ENCODE measurements around the gene NFE2L1. TPM values are rescaled to one million over a fixed set of nuclear protein-coding genes. Genes with fewer than 3 reads are reported as not detected.
A peak's percentile ranks its signal among the peaks of the same experiment; 100 is the strongest.

The NFE2L1 gene
- total RNA-seq, 1 experiment from 2014 or later = 161 TPM

- no peak overlapping the region for H3K4me2 ChIP-seq (ENCODE audit: insufficient read depth, insufficient read length, low read length)
- no peak overlapping the region for H2AK5ac ChIP-seq (ENCODE audit: insufficient read length, low read length)
- no peak overlapping the region for H3K27ac ChIP-seq (ENCODE audit: insufficient read length, low read depth, low read length)
- no peak overlapping the region for H4K5ac ChIP-seq (ENCODE audit: insufficient read length, low read depth, low read length)
- H4K20me1 ChIP-seq (ENCODE audit: control insufficient read depth, insufficient read depth, insufficient read length) = no peaks in the 10 kb centered on the region
- no peak overlapping the region for H3K4ac ChIP-seq (ENCODE audit: low read depth, low read length)
- TF ChIP-seq, protein P1, sequence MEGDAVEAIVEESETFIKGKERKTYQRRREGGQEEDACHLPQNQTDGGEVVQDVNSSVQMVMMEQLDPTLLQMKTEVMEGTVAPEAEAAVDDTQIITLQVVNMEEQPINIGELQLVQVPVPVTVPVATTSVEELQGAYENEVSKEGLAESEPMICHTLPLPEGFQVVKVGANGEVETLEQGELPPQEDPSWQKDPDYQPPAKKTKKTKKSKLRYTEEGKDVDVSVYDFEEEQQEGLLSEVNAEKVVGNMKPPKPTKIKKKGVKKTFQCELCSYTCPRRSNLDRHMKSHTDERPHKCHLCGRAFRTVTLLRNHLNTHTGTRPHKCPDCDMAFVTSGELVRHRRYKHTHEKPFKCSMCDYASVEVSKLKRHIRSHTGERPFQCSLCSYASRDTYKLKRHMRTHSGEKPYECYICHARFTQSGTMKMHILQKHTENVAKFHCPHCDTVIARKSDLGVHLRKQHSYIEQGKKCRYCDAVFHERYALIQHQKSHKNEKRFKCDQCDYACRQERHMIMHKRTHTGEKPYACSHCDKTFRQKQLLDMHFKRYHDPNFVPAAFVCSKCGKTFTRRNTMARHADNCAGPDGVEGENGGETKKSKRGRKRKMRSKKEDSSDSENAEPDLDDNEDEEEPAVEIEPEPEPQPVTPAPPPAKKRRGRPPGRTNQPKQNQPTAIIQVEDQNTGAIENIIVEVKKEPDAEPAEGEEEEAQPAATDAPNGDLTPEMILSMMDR (conservative IDR thresholded peaks at IDR 0.05) = peak; percentile 68
- Mint-ChIP-seq H3K36me3 (ENCODE audit: insufficient read depth in 1 of 3, low read depth in 3 of 3) (peaks cover 17 to 83% (median 63%) of the 10 kb centered on the region in 3 experiments), H3K9me3 (no peaks in the 10 kb centered on the region), H3K27me3 (ENCODE audit: low read depth) (no peaks in the 10 kb centered on the region; the same call in 1 of the 2 replicates), H3K4me3 (no peak overlapping the region), H3K27ac (peak overlapping the region in 2 of 3 experiments; percentile 70 to 80; a peak in 5 of 7 replicates), H3K4me1 (peaks cover 11 to 13% of the 10 kb centered on the region in 2 experiments)
- no peak overlapping the region for H3K9ac ChIP-seq (ENCODE audit: extremely low read depth, insufficient read length, low read length)
- H3K23ac ChIP-seq (ENCODE audit: insufficient read length, low read depth, low read length) = no peak overlapping the region
- H3K9me3 ChIP-seq (ENCODE audit: control insufficient read depth, low read depth, low read length) = no peaks in the 10 kb centered on the region
- WGBS (ENCODE audit: extremely low coverage, insufficient read length, low lambda C conversion rate) = no CpG with 5 or more reads among the region's 3 CpGs
- no peak overlapping the region for H2BK120ac ChIP-seq (ENCODE audit: low read depth, low read length, poor library complexity, severe bottlenecking)
- no peak overlapping the region for H2BK15ac ChIP-seq (ENCODE audit: low read depth, low read length)
- peak; percentile 76 for DNase-seq
- H3K56ac ChIP-seq (ENCODE audit: insufficient read length, low read depth, low read length) = no peak overlapping the region
- H4K8ac ChIP-seq (replicated peaks; ENCODE audit: insufficient read length, low read depth, low read length) = no peak overlapping the region
- no peak overlapping the region for H3K18ac ChIP-seq (ENCODE audit: insufficient read length, low read depth, low read length)
- H2BK20ac ChIP-seq (ENCODE audit: low read depth, low read length, poor library complexity, severe bottlenecking) = no peak overlapping the region
- no peak overlapping the region for H3T11ph ChIP-seq (ENCODE audit: low read length)
- H2BK12ac ChIP-seq (ENCODE audit: insufficient read length, low read depth, low read length) = no peak overlapping the region
- H2AFZ ChIP-seq (ENCODE audit: low read length) = no peak overlapping the region
- H4K91ac ChIP-seq (ENCODE audit: insufficient read length, low read depth, low read length) = no peak overlapping the region
- no peaks in the 10 kb centered on the region for H3K27me3 ChIP-seq (ENCODE audit: insufficient read depth, low read length)
- H3K4me1 ChIP-seq (ENCODE audit: insufficient read depth, low read length) = no peaks in the 10 kb centered on the region
- H3K14ac ChIP-seq (ENCODE audit: insufficient read depth, low read length) = no peak overlapping the region
- no peaks in the 10 kb centered on the region for H3K79me2 ChIP-seq (ENCODE audit: insufficient read depth, low read length)
- H2BK5ac ChIP-seq (ENCODE audit: insufficient read length, low read length) = no peak overlapping the region
- H3K79me1 ChIP-seq (ENCODE audit: insufficient read depth, low read depth, low read length, poor library complexity, severe bottlenecking) = no peaks in the 10 kb centered on the region
- no peaks in the 10 kb centered on the region for H3K23me2 ChIP-seq (ENCODE audit: insufficient read length, low read depth, low read length, poor library complexity, severe bottlenecking)
Measured at GRCh38 chr17:48068491-48068961, 20.4 kb downstream of the NFE2L1 start.

Data from H9 (cell line).